ENCODE results near the gene DENND4B. TPM values are rescaled to one million over a fixed set of nuclear protein-coding genes. Genes with fewer than 3 reads are reported as not detected.

The DENND4B gene
- total and polyA plus RNA-seq, 2 experiments from 2014 or later, result 15.4 to 22.3 TPM

- no peak overlapping the region for H3K27ac ChIP-seq
- no peak overlapping the region for H2AFZ ChIP-seq
- H3K9me2 ChIP-seq (replicated peaks; ENCODE audit: insufficient read depth), result no peaks in the 10 kb centered on the region
- H3K36me3 ChIP-seq (replicated peaks; ENCODE audit: insufficient read depth, low read depth), result no peaks in the 10 kb centered on the region
- peaks cover 3% of the 10 kb centered on the region for H4K20me1 ChIP-seq (ENCODE audit: insufficient read depth, poor library complexity, severe bottlenecking)
- H3K9me3 ChIP-seq (ENCODE audit: low read depth), result no peaks in the 10 kb centered on the region
- H3K27me3 ChIP-seq, result no peaks in the 10 kb centered on the region
- WGBS (ENCODE audit: low lambda C conversion rate, missing lambda C conversion rate), result 97% methylated on average over 8 of the region's 8 CpGs
- peaks cover 26% of the 10 kb centered on the region for H3K79me2 ChIP-seq
- no peak for TF ChIP-seq CTCF (IDR thresholded peaks at IDR 0.05; ENCODE audit: poor library complexity)
- TF ChIP-seq EZH2phosphoT487 (IDR thresholded peaks at IDR 0.05; ENCODE audit: low read depth, severe bottlenecking, unreplicated experiment), result no peak
- TF ChIP-seq EZH2 (IDR thresholded peaks at IDR 0.05; ENCODE audit: borderline replicate concordance), result no peak
- no peak for DNase-seq (ENCODE audit: low spot score)
- H3K4me1 ChIP-seq (ENCODE audit: insufficient read depth), result peaks cover 7% of the 10 kb centered on the region
- no peak overlapping the region for H3K4me3 ChIP-seq
- no peak overlapping the region for H3K4me2 ChIP-seq
These were observed 5.8 kb downstream of the DENND4B start for GRCh38 chr1:153940756-153941155.

- Histone ChIP-seq H3K79me2 (peaks cover 13% of the 10 kb centered on the region), H3K36me3 (replicated peaks; ENCODE audit: insufficient read depth, low read depth) (no peaks in the 10 kb centered on the region)
- no peak for DNase-seq (ENCODE audit: low spot score)
These were observed 7.0 kb downstream of the DENND4B start for GRCh38 chr1:153939476-153939875.

GRCh38 chr1:153938996-153939395 lies 7.5 kb downstream of the DENND4B start:
- no peaks in the 10 kb centered on the region for H4K20me1 ChIP-seq (ENCODE audit: insufficient read depth, poor library complexity, severe bottlenecking)
- H3K9me3 ChIP-seq (ENCODE audit: low read depth), result no peaks in the 10 kb centered on the region
- no peak for TF ChIP-seq CTCF (IDR thresholded peaks at IDR 0.05; ENCODE audit: poor library complexity)
- no peak for TF ChIP-seq EZH2phosphoT487 (IDR thresholded peaks at IDR 0.05; ENCODE audit: low read depth, severe bottlenecking, unreplicated experiment)
- no peak for TF ChIP-seq EZH2 (IDR thresholded peaks at IDR 0.05; ENCODE audit: borderline replicate concordance)
- no peak overlapping the region for H3K4me3 ChIP-seq
- no peaks in the 10 kb centered on the region for H3K4me1 ChIP-seq (ENCODE audit: insufficient read depth)
- no peak overlapping the region for H3K27ac ChIP-seq
- H3K9me2 ChIP-seq (replicated peaks; ENCODE audit: insufficient read depth), result no peaks in the 10 kb centered on the region
- DNase-seq (ENCODE audit: low spot score), result no peak
- WGBS (ENCODE audit: low lambda C conversion rate, missing lambda C conversion rate), result 97% methylated on average over 3 of the region's 3 CpGs
- no peak overlapping the region for H2AFZ ChIP-seq
- no peaks in the 10 kb centered on the region for H3K36me3 ChIP-seq (replicated peaks; ENCODE audit: insufficient read depth, low read depth)
- no peaks in the 10 kb centered on the region for H3K27me3 ChIP-seq
- H3K4me2 ChIP-seq, result no peak overlapping the region
- H3K79me2 ChIP-seq, result peaks cover 8% of the 10 kb centered on the region

More at GRCh38 chr1:153939476-153939875, 7.0 kb downstream of the DENND4B start:
- Histone ChIP-seq H3K9me3 (ENCODE audit: low read depth) (no peaks in the 10 kb centered on the region), H3K4me2 (no peak overlapping the region), H3K27me3 (no peaks in the 10 kb centered on the region), H3K27ac (no peak overlapping the region), H3K9me2 (replicated peaks; ENCODE audit: insufficient read depth) (no peaks in the 10 kb centered on the region), H2AFZ (no peak overlapping the region), H3K4me1 (ENCODE audit: insufficient read depth) (no peaks in the 10 kb centered on the region), H4K20me1 (ENCODE audit: insufficient read depth, poor library complexity, severe bottlenecking) (no peaks in the 10 kb centered on the region), H3K4me3 (no peak overlapping the region)
- no peak for TF ChIP-seq EZH2 (IDR thresholded peaks at IDR 0.05; ENCODE audit: borderline replicate concordance)
- no peak for TF ChIP-seq EZH2phosphoT487 (IDR thresholded peaks at IDR 0.05; ENCODE audit: low read depth, severe bottlenecking, unreplicated experiment)
- no peak for TF ChIP-seq CTCF (IDR thresholded peaks at IDR 0.05; ENCODE audit: poor library complexity)
- 97% methylated on average over 11 of the region's 12 CpGs for WGBS (ENCODE audit: low lambda C conversion rate, missing lambda C conversion rate)

- Histone ChIP-seq H3K4me2 (no peak overlapping the region), H3K4me3 (no peak overlapping the region), H4K20me1 (ENCODE audit: insufficient read depth, poor library complexity, severe bottlenecking) (no peaks in the 10 kb centered on the region), H3K27me3 (no peaks in the 10 kb centered on the region), H3K27ac (no peak overlapping the region), H3K36me3 (replicated peaks; ENCODE audit: insufficient read depth, low read depth) (no peaks in the 10 kb centered on the region), H3K9me3 (ENCODE audit: low read depth) (no peaks in the 10 kb centered on the region), H3K9me2 (replicated peaks; ENCODE audit: insufficient read depth) (no peaks in the 10 kb centered on the region), H2AFZ (no peak overlapping the region), H3K79me2 (no peaks in the 10 kb centered on the region), H3K4me1 (ENCODE audit: insufficient read depth) (no peaks in the 10 kb centered on the region)
- TF ChIP-seq EZH2phosphoT487 (IDR thresholded peaks at IDR 0.05; ENCODE audit: low read depth, severe bottlenecking, unreplicated experiment) (no peak), EZH2 (IDR thresholded peaks at IDR 0.05; ENCODE audit: borderline replicate concordance) (no peak), CTCF (IDR thresholded peaks at IDR 0.05; ENCODE audit: poor library complexity) (no peak)
- WGBS (ENCODE audit: low lambda C conversion rate, missing lambda C conversion rate), result 98% methylated on average over 10 of the region's 10 CpGs
- DNase-seq (ENCODE audit: low spot score), result no peak
These were observed 9.2 kb downstream of the DENND4B start for GRCh38 chr1:153937331-153937730.
